Measurements from ENCODE around the gene ITGB1BP1. TPM values are rescaled to one million over a fixed set of nuclear protein-coding genes. Genes with fewer than 3 reads are reported as not detected.
A peak's percentile ranks its signal among the peaks of the same experiment; 100 is the strongest.

The ITGB1BP1 gene
- total and polyA plus RNA-seq, 2 of the 13 experiments (the other 11 are each of a cell fraction or from before 2014, with no cell fraction given): 106 to 108 TPM

GRCh38 chr2:9364791-9365497 is 58.4 kb downstream of the ITGB1BP1 start (continued):
- no peak for TF ChIP-seq SMAD1 (CRISPR knock-in tag; IDR thresholded peaks at IDR 0.05; ENCODE audit: borderline replicate concordance, low read depth)
- no peak for TF ChIP-seq RARG (CRISPR knock-in tag; IDR thresholded peaks at IDR 0.05; ENCODE audit: low read depth)
- 0 out of 2 replicates have a peak, but pooled peaks have one; percentile 34 for TF ChIP-seq ZSCAN25 (CRISPR knock-in tag; IDR thresholded peaks at IDR 0.05)
- no peak for TF ChIP-seq MYNN (CRISPR knock-in tag; IDR thresholded peaks at IDR 0.05; ENCODE audit: low read depth)
- TF ChIP-seq ZSCAN20 (CRISPR knock-in tag; IDR thresholded peaks at IDR 0.05; ENCODE audit: borderline replicate concordance): no peak
- TF ChIP-seq ZBTB21 (CRISPR knock-in tag; IDR thresholded peaks at IDR 0.05): no peak
- no peak for TF ChIP-seq U2AF2 (IDR thresholded peaks at IDR 0.05; ENCODE audit: low read depth, low read length)
- TF ChIP-seq ZXDC (CRISPR knock-in tag; IDR thresholded peaks at IDR 0.05): no peak
- TF ChIP-seq TFE3 (CRISPR knock-in tag; IDR thresholded peaks at IDR 0.05): no peak
- no peak for TF ChIP-seq ZBTB26 (CRISPR knock-in tag; IDR thresholded peaks at IDR 0.05; ENCODE audit: borderline replicate concordance)
- TF ChIP-seq IRF9 (CRISPR knock-in tag; IDR thresholded peaks at IDR 0.05; ENCODE audit: borderline replicate concordance): no peak
- TF ChIP-seq ESRRA (CRISPR knock-in tag; IDR thresholded peaks at IDR 0.05; ENCODE audit: low read depth): peak; percentile 90
- no peak for TF ChIP-seq XRCC5 (optimal IDR thresholded peaks at IDR 0.05; ENCODE audit: low read length)
- 0 out of 2 replicates have a peak, but pooled peaks have one; percentile 38 for TF ChIP-seq RXRB (CRISPR knock-in tag; IDR thresholded peaks at IDR 0.05; ENCODE audit: borderline replicate concordance)
- no peak for TF ChIP-seq MBD4 (IDR thresholded peaks at IDR 0.05; ENCODE audit: borderline replicate concordance, low read length)
- TF ChIP-seq ZNF180 (CRISPR knock-in tag; IDR thresholded peaks at IDR 0.05; ENCODE audit: borderline replicate concordance, low read depth): no peak
- no peak for TF ChIP-seq ZNF850 (CRISPR knock-in tag; conservative IDR thresholded peaks at IDR 0.05)
- no peak for TF ChIP-seq PRDM10 (CRISPR knock-in tag; IDR thresholded peaks at IDR 0.05; ENCODE audit: low read depth)
- TF ChIP-seq POLR2AphosphoS2 (IDR thresholded peaks at IDR 0.05; ENCODE audit: low read depth, low read length): no peak

Measured in HepG2 (cell line).